ENCODE data around the gene MICU2. TPM values are rescaled to one million over a fixed set of nuclear protein-coding genes. Genes with fewer than 3 reads are reported as not detected.

Gene MICU2
- total and polyA plus RNA-seq, 2 of the 4 experiments (the other 2 are of a cell fraction), result 14.9 to 25.0 TPM

- H3K9me3 ChIP-seq (ENCODE audit: control insufficient read depth, insufficient read depth, low read length), result no peaks in the 10 kb centered on the region
- ATAC-seq (ENCODE audit: low read depth), result no peak
- H3K9ac ChIP-seq (ENCODE audit: low read depth, low read length), result no peak overlapping the region
- dilution Hi-C loops (cut with HindIII; ENCODE audit: low sequenced_read_pairs, unreplicated experiment), result no loop called here
- ChIA-PET CTCF (no interaction called here), POLR2A (ENCODE audit: unreplicated experiment) (no interaction called here)
- no peak overlapping the region for H2AK9ac ChIP-seq (replicated peaks; ENCODE audit: low read depth, low read length, poor library complexity)
- H3K9me1 ChIP-seq (ENCODE audit: insufficient read depth, low read length), result peaks cover 3% of the 10 kb centered on the region; the same call in 1 of the 2 replicates
- no peak overlapping the region for H3K4me2 ChIP-seq (ENCODE audit: low read depth, low read length)
- TF ChIP-seq RAD21 (IDR thresholded peaks at IDR 0.05; ENCODE audit: low read length) (no peak), RFX5 (IDR thresholded peaks at IDR 0.05; ENCODE audit: low read depth, low read length) (no peak), BHLHE40 (IDR thresholded peaks at IDR 0.05; ENCODE audit: low read depth, low read length) (no peak), NFE2L2 (IDR thresholded peaks at IDR 0.05; ENCODE audit: low read depth, low read length) (no peak), MXI1 (IDR thresholded peaks at IDR 0.05; ENCODE audit: borderline replicate concordance, low read depth, low read length) (no peak)
- no peak overlapping the region for H2BK15ac ChIP-seq (ENCODE audit: low read depth, low read length)
- H3K27me3 ChIP-seq (ENCODE audit: control insufficient read depth, insufficient read depth, low read length), result no peaks in the 10 kb centered on the region
- H3K4ac ChIP-seq (ENCODE audit: low read depth, low read length), result no peak overlapping the region
- H2AFZ ChIP-seq (replicated peaks; ENCODE audit: low read length, poor library complexity), result no peak overlapping the region
- no peak overlapping the region for H3K56ac ChIP-seq (ENCODE audit: extremely low read depth, insufficient read depth, low read length)
- DNase-seq, result no peak
- no peak overlapping the region for H3K4me3 ChIP-seq (ENCODE audit: insufficient read depth, low read depth, low read length)
- H2BK20ac ChIP-seq (ENCODE audit: low read depth, low read length), result no peak overlapping the region
- no peaks in the 10 kb centered on the region for H3K4me1 ChIP-seq (ENCODE audit: control insufficient read depth, insufficient read depth, low read length)
- no peak overlapping the region for H2AK5ac ChIP-seq (ENCODE audit: low read depth, low read length)
- no peak overlapping the region for H4K91ac ChIP-seq (ENCODE audit: insufficient read depth, low read depth, low read length)
- peaks cover 1% of the 10 kb centered on the region; the same call in 1 of the 2 replicates for H3K36me3 ChIP-seq (ENCODE audit: control insufficient read depth, insufficient read depth, low read length)
- H3K18ac ChIP-seq (ENCODE audit: low read depth, low read length), result no peak overlapping the region
- no peaks in the 10 kb centered on the region for H4K20me1 ChIP-seq (ENCODE audit: insufficient read depth, low read length)
- H2BK120ac ChIP-seq (ENCODE audit: low read depth, low read length), result no peak overlapping the region
- intact Hi-C loops (cut with micrococcal nuclease), result no loop called here
- WGBS, 2 experiments (ENCODE audit: extremely low coverage in 2 of 2, insufficient read length in 1 of 2), result 93 to 100% methylated on average over 1 to 3 of the region's 6 CpGs
- no peak overlapping the region for H2BK5ac ChIP-seq (ENCODE audit: low read depth, low read length, poor library complexity, severe bottlenecking)
- H4K5ac ChIP-seq (ENCODE audit: low read depth, low read length), result no peak overlapping the region
- in situ Hi-C loops (cut with MboI; ENCODE audit: low sequenced_read_pairs), result no loop called here
- H4K8ac ChIP-seq (ENCODE audit: low read depth in 2 of 2, low read length in 2 of 2), result no peak overlapping the region
- H3K27ac ChIP-seq (ENCODE audit: insufficient read depth, low read length), result no peak overlapping the region
- BruUV-seq (replicated peaks), result no TSS peak
- H3K23ac ChIP-seq (ENCODE audit: low read depth, low read length), result no peak overlapping the region
- H3K14ac ChIP-seq (replicated peaks; ENCODE audit: low read depth, low read length), result no peak overlapping the region
- H3K79me1 ChIP-seq (ENCODE audit: low read depth in 1 of 2, low read length in 2 of 2), result peaks cover 3 to 12% of the 10 kb centered on the region in 2 experiments; a peak in 3 of 4 replicates
These were observed 77.0 kb downstream of the MICU2 start for GRCh38 chr13:21526707-21527540.

Measured in IMR-90 (cell line).